ENCODE measurements around the gene SLC39A7.

SLC39A7 gene, protein sequence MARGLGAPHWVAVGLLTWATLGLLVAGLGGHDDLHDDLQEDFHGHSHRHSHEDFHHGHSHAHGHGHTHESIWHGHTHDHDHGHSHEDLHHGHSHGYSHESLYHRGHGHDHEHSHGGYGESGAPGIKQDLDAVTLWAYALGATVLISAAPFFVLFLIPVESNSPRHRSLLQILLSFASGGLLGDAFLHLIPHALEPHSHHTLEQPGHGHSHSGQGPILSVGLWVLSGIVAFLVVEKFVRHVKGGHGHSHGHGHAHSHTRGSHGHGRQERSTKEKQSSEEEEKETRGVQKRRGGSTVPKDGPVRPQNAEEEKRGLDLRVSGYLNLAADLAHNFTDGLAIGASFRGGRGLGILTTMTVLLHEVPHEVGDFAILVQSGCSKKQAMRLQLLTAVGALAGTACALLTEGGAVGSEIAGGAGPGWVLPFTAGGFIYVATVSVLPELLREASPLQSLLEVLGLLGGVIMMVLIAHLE

DNA sequence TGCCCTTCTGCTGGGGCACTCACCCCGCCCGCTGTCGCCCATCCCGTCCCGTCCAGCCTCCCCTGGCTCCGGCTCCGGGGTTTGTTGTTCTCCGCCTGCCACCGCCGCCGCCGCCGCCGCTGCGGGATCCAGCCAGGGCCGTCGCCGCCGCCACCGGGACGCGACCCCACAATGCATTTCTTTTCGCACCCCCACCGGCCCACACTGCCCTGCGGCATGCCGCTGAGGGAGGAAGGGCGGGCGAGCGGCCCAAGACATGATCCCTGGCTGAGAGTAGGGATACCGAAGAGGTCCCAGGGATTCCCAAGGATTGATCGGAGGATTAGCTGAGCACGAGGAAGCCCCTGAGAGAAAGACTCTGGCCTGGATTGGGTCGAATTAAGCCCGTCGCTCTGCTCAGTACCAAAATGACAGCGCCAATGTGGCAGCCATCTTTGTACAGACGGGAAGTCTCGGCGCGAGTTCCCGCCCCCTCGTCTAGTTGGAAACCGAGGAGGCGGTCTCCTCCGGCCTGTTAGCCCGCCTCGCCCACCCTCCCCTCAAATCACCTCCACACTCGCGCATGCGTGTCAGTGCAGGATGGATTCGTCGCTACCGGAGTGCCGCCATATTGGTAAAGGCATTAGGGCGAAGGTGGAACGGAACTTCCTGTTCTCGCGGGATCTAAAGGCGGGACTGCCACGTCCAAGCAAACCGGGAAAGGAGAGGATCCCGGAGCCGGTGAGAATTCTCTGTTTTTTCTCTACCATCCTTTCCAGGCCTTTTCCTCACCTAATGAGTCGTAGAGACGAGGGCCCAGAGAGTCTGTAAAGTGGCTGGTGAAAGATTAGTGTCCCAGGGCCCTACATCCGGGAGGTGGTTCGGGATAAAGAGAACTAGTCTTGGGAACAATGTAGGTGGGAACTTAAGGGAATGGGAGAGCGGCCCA, at the start of gene SLC39A7, which contains the start of gene RXRB:
Gene SLC39A7 (plus strand): TSS at position 649 of the 928 bp plus-strand sequence. CDS start 379 bp downstream, outside the sequence.
Gene RXRB (minus strand): TSS at position 447 of the 928 bp plus-strand sequence. CDS start 189 bp downstream, at position 258.
- DNase-seq: peak; percentile 99

DNA sequence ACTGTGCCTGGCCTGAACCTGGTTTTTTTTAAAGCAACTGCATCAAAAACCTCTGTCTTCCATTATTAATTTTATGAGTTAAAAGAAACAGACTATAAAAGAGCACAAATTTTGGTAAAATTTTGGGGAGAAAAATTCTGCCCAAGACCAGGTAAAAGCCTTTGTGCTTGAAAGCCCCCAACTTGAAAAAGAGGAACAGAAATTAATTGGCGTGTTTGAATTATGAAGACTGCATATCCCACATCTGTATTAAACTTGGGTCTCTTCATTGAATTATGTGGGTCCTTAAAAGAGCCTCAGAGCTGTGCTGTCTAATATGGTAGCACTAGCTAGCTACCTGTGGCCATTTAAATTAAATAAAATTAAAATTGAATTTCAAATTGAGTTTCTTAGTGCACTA, 49.6 kb upstream of the SLC39A7 start:
- DNase-seq: no peak

DNA sequence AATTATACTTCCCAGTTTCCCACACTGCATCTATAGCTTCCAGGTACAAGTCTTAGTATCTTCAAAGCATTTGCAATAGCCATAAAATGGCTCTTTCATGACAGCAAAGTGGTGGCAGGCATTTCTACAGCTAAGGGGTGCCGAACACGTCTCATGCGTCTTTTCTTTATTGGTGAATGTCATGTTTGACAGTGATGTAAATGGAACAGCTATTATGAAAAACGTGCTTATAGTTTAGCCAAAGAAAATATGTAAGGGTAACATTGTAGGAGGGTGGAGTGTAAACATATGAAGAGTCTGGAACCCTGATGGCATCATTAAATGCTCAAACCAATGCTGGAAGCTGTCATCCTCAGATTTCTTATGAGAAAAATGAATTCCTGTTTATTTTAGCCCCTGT, 46.3 kb upstream of the SLC39A7 start:
- DNase-seq: no peak

DNA sequence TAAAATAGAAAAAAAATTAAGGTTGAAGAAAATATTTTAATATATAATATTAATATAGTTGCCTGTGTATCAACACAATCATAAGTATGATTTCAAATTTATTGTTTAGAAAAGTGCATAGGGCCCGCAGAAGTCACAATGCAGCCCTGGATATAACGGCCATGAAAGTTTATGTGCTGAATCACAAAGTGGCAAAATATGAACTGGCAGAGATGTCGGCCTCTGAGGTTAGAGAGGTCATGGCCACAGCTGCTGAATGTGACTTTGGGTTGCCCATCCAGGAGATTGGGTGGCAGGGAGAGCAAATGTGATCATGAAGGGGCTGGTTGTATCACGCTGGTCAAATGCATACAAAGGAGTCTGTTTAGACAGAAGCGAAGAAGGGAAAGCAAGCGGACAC, 44.1 kb upstream of the SLC39A7 start:
- no peak for DNase-seq

DNA sequence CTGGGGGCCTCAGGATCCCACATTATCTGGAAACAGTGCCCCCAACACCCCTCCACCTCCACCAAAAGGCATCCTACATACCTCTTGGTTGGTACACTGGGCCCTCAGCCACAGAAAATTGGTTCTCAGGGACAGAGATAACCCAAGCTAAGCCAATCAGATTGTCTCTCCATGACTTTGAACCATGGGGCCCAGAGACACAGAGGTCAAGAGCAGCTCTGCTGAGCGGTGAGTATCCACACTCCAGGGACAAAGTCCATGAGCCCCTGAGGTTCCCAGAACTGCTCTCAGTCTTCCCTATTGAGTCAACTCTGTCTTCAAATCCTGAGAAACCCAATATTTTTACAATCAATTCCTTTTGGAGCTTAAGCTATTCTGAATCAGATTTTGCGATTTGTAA, 43.7 kb upstream of the SLC39A7 start:
- DNase-seq: no peak

DNA sequence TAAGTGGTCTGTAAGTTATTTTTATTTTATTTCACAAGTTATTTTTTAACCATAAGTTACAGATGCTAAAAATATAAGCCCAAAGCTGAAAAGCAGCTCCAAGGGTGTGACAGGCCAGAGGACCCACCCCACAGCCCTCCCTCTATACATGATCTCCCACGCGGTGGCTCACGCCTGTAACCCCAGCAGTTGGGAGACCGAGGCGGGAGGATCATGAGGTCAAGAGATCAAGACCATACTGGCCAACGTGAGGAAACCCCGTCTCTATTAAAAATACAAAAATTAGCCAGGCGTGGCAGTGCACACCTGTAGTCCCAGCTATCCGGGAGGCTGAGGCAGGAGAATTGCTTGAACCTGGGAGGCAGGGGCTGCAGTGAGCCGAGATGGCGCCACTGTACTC, 40.6 kb upstream of the SLC39A7 start:
- DNase-seq: no peak

DNA sequence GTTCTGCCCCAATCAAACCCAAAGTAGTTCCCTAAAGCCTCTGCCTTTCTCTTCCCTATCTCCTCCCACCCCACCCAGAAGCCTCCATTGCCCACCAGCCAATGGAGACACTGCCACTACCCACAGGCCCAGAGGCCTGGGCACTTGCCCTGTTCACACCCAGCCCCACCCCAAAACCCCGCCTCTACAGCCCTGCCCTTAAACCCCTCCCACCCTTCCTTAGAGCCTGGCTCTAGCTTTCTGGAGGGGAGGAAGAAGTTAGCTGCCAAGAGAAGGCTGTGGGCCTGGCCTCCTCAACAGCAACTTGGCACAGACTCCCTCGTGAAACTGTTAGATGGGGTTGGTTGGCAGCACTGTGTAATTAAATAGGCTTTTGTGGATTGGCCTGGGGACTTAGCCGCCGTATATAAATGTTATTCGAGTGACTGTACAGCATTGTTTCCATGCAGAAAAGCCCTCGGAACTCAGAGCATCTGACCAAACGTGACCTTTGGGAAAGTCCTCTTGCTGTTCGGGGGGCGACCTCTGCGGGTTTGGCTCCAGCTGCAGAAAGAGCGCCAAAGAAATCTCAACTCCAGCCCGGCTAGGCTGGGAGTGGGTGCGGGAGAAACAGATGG, 39.8 kb upstream of the SLC39A7 start:
- no peak for DNase-seq

DNA sequence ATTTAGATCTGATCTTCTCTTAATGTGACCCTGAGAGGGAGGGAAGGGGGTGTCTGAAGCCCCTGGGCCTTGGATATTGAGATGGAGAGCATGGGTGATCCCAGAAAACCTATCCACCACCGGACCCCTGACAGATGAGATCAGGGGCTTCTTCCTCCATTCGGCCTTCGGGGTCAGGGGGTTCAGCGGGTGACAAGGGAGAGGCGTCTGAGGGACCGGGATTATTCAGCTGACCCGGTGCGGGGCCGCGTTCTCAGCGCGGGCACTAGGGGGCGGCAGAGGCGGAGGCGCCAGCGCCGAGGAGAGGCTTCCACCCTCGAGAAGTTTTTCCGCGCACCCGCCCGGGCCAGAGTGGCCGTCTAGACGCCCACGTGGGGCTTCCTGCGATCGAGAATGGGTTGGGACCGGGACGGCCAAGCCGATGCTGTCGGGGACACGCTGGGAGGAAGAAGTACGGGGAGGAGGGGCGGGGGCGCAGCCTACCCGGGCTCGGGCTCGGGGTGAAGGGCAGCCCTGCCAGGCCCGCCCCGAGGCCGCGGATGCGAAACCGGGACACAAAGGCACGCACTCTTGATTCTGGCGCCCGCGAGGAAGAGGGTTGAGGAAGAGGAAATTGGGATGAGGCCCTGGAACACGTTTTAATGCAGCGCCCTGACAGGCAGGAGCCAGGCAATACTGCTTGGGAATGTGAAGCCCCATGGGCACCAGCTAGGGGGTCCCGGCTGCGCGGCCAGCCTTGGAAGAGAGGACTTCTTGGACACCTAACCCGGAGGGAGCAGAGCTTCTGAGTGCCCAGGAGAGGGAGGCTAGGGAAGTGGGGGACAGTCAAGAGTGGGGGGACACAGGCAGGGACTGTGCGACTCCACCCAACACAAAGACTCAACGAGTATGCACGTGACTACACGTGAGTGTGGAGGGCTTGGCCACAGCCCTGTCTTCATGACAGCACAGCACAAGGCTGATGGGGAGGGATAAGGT, 39.0 kb upstream of the SLC39A7 start:
- DNase-seq: peak; percentile 33

DNA sequence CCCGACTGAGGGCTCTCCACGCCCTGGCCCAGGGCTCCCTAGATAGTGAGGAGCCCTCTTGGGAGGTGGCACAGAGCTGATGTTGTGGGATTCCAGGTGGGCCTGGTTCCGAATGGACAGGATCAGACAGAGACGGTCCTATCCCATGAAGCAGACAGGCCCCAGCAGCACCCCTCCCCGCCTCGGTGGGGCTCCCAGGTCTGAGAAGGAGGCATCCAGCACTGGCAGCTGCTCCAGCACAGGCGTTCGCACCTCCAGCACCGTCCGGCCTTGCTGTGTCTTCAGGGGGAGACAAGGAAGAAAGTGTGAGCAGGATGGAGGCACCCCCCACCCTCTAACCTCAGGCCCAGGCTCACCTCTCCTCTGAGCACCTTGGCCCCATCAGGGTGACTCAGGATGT, 37.1 kb upstream of the SLC39A7 start:
- no peak for DNase-seq

DNA sequence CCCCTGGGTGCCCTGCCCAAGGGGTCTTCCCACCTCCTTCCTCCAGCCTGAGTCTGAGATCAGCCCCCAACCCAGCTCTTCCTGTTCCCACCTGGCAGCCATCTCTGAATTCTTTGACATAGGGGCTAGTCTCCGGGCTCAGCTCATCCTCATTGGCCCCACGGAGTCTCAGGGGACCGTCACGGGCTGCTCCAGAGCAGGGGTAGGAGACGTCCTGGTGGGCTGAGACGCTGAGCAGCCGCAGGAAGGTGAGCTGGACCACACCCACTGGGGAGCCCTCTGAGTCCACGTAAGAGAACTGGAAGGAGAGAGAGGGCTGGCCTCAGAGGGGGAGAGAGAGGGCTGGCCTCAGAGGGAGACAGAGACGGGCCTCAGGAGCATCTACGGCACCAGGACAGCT, 36.5 kb upstream of the SLC39A7 start:
- DNase-seq: no peak

DNA sequence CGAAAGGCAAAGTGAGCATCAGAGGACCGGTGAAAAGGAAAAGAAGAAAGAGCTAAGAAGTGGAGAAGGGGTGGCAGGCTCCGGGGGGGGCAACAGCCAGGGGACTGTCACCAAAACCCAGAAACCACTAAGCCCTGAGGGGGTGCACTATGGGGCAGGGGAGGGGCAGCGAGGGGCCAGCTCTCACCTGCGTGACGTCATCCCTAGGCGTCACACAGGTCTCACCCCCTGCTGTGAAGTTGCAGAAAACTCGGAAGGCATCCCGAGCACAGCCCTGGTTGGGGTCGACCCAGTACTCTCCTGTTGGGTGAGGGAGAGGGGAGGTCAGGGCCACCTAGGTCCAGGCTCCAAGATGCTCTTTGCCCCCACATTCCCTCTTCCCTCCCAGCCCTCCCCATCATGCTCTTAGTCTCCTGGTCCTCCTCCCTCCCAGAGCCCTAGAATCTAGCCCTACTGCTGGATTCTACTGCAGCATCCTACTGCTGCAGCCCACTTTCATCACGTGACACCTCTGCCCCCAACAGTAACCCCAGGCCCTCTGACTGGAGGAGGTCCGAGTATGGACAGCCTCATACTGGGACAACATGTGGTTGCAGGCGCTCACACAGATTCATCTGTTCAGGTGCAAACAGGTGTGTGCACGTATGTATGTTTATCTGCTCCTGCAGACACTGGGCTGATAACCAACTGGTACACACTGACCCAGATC, 35.8 kb upstream of the SLC39A7 start:
- no peak for DNase-seq

DNA sequence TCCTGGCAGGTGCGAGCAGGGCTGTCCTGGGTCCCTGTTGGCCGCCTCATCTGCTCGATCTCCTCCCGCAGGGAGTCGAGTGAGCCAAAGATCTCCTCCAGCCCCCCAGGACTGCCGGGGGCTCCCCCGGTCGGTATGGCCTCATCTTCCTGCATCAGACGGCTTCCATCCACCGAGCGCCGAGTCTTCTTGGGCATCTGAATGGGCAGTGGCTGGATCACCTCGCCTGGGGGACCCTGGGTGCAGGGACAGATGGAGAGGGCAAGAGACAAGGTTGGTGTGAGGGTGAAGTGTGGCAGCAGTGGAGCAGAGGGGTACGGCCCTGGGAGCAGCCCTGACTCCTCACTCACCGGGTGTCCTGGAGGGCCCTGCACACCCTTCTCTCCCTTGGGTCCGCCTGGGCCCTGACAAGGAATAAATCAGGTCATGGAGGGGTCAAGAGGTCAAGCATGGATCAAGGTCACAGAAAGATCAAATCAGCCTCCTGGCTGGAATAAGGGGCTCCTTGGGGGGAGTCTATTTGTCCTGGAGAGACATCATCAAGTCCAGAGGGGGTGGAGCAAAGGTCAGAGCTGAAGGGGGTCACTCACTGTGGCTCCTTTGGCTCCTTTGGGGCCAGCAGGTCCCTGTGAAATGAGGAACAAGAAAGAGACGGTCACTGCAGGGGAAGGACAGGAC, 34.9 kb upstream of the SLC39A7 start:
- no peak for DNase-seq

DNA sequence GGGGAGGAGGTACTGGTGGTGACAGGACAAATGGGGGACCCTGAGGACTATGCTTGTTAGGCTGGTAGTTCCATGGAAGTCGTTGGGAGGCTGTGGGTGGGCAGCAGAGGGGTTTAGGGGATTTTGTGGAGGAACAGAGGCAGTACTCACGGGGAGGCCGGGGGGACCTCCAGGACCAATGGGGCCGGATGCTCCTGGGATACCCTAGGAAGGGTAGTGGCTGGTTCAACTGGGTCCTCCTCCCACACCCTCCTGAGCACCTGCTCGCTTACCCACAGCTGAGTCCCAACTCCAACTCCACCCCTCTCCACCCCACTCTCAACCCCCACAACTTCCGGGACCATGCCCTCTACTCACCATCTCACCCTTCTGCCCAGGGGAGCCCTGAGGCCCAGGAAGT, 34.3 kb upstream of the SLC39A7 start:
- no peak for DNase-seq

DNA sequence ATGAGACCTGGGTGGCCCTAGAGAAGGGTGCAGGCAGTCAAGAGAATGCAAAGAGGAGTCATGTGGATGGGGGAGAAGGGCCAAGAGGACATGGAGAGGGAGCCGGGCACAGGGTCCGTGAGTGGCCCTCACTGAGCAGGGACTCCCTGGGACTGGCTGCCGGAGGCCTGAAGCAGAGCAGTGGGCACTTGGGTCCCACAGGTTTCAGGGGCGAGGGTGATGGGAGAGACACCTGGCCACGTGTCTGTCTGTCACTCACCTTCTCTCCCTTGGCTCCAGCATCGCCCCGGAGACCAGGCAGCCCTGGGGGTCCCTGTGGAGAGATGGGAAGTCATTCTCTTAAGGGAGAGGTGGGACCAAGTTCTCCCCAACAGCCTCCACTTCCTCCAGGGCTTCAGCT, 33.9 kb upstream of the SLC39A7 start:
- DNase-seq: no peak

DNA sequence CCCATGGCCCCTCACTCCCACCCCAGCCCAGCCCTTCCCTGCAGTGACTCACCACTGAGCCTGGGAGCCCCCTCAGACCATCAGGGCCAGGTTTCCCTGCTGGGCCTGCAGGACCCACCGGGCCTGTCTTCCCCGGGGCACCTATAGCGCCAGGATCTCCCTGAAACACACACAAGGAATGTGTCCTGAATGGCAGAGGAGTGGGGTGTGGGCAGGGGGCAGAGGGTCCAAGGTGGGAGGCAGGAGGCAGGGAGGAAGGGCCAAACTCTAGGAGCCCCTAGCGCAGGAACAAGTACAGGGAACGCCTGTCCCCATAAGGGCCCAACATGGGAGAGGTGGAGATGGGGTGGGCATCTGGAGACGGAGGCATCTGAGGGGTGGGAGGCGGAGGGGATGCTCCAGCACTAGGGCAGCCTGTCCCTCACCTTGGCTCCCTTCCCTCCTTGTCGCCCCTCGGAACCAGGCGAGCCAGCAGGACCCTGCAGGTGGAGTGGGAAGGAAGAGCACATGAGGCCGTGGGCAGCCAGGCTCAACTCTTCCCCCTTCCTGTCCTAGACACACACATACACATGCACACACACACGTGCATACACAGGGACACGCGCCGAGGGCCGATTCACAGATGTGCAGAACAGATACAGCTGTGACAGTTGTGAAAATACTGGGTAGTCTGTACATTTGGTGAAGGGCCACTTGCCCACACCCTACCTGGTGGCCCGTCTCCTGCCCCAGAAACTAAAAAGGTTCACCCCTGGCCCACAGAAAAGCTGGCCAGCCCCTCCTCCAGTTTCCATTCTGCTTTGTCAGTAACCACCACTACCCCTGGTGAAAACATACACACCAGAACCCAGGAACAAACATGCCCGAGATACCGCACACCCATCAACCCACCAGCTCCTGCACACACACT, 33.0 kb upstream of the SLC39A7 start:
- no peak for DNase-seq

DNA sequence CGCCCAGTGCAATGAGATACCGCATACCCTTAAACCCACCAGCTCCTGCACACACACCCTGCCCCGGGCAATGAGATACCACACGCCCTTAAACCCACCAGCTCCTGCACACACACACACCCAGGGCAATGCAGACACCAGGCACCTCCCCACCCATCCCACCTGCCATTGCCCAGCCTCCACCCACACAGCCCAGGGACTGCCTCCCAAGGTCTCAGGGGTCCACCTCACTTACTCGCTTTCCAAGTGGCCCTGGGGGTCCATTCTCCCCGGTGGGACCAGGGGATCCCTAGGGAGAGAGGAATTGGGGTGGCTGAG, 32.4 kb upstream of the SLC39A7 start:
- DNase-seq: no peak

DNA sequence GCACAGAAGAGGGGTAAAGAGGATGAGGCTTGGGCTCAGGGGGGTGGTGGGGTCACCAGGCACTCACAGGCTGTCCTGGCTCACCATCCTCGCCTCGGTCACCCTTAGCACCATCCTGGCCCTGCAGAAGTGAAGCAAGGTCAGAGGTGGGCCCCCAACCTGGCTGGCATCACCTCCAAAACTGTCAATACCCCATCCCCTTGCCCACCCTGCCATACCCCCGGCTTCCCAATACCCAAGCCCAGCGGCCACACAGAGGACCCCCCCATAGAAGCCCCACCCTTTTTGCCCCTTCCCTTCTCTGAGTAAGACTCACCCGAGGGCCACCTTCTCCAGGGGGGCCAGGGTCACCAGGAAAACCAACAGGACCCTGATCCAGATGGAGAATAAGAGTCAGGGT, 32.0 kb upstream of the SLC39A7 start:
- DNase-seq: no peak

DNA sequence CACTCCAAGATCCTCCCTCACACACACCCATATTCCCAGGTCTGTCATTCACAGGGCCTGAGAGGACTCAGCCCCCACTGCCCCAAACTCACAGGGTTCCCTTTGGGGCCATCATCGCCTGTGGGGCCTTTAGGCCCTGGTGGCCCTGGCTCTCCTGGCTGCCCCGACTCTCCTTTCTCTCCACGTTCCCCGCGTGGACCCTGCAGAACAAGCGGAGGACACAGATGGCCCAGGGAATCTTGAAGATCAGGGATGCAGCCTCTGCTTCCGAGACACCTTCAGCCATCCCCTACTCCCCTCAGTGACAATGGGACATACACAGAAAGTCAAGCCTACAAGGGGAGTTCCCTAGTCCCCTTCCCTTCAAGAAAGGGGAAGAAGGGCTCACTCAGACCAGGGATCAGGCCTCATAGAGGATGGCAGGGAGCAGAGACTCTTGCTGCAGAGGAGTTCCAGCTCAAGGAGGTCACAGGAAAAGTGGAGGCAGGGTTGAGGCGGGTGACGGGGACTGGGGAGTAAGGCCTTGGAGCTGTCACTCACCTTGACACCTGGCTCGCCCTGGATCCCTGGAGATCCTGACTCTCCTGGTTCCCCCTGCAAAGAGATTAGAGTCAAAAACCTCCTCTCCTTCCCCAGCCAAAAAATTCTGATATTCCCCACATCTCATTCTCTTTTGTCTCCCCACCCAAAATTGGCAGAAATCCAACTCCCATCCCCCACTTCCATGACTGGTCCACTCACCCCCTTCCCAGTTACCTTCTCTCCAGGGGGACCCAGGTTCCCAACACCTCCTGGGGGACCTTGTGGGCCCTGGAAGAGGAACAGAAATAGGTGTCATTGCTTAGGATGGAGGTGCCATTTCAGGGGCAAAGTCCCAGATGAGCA, 31.1 kb upstream of the SLC39A7 start:
- DNase-seq: no peak

All from COR-L47 (cell line).